Measurements from ENCODE around the gene HMCN2.
"Not testable (repeated sequence)": the region's sequence is repeated elsewhere in the genome, so short reads cannot be mapped to it uniquely, and the experiment has no call there.

HMCN2 gene

GRCh38 chr9:130264414-130265350 is 878 bp upstream of the HMCN2 start:
- no peak for DNase-seq (ENCODE audit: low spot score)

DNA sequence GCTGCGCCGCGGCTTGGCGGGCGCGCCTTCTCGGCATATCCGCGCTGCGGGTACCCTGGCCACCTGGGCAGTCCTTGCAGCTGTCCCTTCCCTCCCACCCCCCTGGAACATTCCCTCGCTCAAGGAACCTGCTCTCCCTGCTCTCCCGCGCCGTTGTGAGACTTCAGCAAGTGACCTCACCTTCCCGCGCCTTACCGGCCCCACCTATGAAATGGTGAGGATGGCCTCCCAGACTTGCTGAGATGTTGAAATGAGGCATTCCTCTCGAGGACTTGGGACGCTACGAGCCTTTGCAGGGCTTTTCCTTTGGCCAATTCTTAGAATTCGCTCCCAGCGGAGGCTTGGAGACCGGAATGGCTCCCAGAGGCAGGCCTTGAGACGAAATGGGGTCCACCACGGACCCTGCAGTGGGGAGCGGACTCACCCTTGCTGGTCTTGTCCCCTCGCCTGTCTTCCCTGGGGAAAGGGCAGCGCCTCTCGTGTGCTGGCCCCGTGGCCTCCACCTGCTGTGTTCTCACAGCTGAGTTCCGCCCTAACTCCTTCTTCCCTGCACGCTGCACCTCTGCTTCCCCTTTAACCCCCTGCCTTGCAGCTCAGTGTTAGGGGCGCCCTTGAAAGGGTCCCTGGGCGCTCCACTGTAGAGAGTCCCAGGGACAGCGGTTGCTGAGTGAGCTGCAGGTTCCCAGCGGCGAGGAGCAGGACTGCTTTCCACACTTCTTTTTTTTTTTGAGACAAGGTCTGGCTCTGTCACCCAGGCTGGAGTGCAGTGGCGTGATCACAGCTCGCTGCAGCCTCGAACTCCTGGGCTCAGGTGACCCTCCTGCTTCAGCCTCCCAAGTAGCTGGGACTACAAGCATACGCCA is 907 bp downstream of the HMCN2 start:
- no peak for DNase-seq (ENCODE audit: low spot score)

DNA sequence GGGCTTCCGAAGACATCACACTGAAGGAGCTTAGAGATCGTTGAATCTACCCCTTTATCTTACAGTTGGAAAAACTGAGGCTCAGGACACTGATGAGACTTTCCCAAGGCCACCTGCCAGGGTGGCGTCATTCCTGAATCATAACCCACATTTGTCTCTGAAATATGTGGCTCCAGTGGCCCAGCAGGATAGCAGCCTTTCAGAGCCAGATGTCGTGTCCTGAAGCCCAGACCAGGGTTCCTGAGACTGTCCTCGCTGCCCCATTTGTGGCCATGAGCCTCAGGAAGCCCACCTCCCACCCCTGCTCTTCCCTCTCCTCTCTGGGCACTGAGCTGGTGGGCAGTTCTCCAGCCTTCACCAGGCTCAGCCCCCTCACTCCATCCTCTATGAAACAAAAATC is 2.4 kb downstream of the HMCN2 start:
- no peak for DNase-seq (ENCODE audit: low spot score)

- DNase-seq (ENCODE audit: low spot score): no peak
These were observed 3.1 kb downstream of the HMCN2 start for GRCh38 chr9:130268521-130269211.

GRCh38 chr9:130271473-130271872 is 5.9 kb downstream of the HMCN2 start:
- no peak for DNase-seq (ENCODE audit: low spot score)

DNA sequence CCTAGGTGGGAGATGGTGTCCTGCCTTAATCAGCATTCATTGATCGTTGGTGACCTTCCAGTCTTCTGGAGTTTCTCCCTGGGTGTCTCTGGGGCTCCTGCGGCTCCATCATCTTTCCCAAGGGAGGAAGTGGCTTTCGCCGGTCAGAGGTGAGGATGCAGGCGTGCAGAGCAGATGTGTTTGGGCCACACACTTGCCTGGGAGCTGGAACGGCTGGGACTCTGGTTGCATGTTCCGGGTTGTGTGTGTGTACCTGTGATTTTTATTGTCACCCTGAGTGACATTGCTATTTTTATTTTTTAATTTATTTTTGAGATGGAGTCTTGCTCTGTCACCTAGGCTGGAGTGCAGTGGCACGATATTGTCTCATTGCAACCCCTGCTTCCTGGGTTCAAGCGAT is 9.6 kb downstream of the HMCN2 start:
- no peak for DNase-seq (ENCODE audit: low spot score)

- DNase-seq (ENCODE audit: low spot score): no peak
These were observed 10.6 kb downstream of the HMCN2 start for GRCh38 chr9:130276121-130276520.

DNA sequence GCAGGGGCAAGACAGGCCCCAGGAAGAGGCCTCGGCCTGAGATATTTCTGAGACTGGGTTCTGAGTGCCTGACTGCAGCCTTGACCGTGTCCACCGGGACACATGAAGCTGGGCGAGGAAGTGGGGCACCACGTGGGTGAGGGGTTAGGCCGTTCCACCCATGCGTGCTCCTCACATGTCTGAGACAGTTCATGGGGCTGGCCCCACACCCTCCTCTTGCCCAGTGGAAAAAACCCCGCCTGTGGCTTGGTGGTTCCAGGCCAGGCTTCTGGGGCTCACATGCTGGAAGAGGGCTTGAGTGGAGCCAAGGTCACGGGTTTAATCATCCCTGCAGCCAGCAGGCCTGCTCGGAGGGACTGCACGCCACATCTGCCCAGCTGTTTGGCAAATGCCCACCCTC is 11.4 kb downstream of the HMCN2 start:
- DNase-seq (ENCODE audit: low spot score): no peak

DNA sequence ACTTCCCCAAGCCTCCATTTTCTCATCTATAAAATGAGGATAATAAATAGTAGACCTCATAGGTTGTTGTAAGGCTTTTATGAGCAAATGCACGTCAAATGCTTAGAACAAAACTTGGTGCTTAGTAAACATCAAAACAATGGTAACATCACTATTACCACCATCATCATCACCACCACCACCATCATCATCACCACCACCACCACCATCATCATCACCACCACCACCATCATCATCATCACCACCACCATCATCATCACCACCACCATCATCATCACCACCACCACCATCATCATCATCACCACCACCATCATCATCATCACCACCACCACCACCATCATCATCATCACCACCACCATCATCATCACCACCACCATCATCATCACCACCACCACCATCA is 12.0 kb downstream of the HMCN2 start:
- DNase-seq (ENCODE audit: low spot score): not testable (repeated sequence)

- no peak for DNase-seq (ENCODE audit: low spot score)
These were observed 18.1 kb downstream of the HMCN2 start for GRCh38 chr9:130283539-130284248.

GRCh38 chr9:130284249-130284625 is 18.7 kb downstream of the HMCN2 start:
- no peak for DNase-seq (ENCODE audit: low spot score)

GRCh38 chr9:130284690-130285089 is 19.1 kb downstream of the HMCN2 start:
- DNase-seq (ENCODE audit: low spot score): no peak

GRCh38 chr9:130285271-130285670 is 19.7 kb downstream of the HMCN2 start:
- DNase-seq (ENCODE audit: low spot score): no peak

DNA sequence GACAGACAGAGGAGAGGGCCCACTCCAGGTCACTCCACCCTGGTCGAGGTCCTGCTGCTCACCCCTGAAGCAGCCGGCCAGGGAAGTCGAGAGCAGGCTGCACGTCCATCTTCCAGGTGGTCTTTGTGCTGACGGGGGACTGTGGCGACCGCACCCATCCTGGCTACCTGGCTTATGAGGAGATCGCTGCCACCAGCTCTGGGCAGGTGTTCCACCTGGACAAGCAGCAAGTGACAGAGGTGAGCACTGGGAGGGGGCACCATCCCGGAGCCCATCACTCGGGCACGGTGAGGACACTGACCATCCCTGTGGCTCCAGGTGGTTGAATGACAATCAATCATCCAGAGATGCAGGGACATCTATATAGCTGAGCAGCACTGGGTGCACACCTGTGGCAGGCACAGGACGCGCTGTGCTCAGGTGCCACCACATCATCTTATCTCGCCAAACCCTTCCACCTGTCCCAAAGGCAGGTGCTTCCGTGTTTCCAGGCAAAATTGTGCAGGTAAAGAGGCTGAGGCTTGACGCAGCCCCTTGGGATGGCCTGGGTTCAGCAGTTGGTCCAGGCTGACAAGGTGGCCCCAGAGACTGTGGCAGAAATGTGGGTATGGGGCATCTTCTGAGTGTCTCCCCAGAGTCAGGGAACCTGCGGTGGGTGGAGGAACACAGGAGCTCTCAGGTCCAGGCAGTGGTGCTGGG is 20.7 kb downstream of the HMCN2 start:
- no peak for DNase-seq (ENCODE audit: low spot score)

- DNase-seq (ENCODE audit: low spot score): no peak
These were observed 21.3 kb downstream of the HMCN2 start for GRCh38 chr9:130286781-130287428.

- no peak for DNase-seq (ENCODE audit: low spot score)
These were observed 22.2 kb downstream of the HMCN2 start for GRCh38 chr9:130287736-130288135.

GRCh38 chr9:130288393-130288792 is 22.8 kb downstream of the HMCN2 start:
- no peak for DNase-seq (ENCODE audit: low spot score)

DNA sequence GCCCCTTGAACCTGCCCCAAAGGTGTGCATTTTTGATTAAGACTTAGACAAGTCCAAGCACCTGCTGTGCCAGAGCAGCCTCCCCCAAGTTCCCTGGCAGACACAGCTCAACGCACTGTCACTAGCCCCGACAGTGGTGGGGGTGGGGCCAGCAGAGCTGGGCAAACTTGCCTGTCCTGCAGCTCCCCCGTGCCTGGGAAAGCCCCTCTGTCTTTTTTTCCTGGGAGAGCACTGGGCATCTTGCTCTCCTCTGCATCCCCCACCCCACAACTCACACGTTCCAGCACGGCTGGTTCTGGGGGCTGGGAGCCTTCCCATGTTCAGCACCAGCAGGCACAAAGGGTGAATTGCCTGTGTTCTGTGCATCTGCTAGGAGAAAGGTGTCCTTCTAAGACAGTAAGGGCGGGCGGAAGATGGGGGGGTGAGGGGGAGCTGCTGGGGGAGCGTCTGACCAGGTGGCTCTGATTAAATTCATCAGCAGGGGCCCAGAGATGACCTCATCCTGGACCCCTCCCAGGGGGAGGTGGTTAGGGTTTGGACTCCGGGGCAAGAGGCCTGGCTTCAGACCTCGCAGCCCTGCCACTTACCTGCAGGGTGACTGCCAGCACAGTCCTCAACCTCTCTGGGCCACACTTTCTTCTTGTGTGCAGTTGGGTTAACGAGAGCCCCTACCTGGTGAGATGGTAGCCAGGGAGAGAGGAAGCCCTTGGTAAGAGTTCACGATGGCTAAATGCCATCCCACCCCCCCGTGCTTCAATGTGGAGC is 23.5 kb downstream of the HMCN2 start:
- DNase-seq (ENCODE audit: low spot score): no peak

DNA sequence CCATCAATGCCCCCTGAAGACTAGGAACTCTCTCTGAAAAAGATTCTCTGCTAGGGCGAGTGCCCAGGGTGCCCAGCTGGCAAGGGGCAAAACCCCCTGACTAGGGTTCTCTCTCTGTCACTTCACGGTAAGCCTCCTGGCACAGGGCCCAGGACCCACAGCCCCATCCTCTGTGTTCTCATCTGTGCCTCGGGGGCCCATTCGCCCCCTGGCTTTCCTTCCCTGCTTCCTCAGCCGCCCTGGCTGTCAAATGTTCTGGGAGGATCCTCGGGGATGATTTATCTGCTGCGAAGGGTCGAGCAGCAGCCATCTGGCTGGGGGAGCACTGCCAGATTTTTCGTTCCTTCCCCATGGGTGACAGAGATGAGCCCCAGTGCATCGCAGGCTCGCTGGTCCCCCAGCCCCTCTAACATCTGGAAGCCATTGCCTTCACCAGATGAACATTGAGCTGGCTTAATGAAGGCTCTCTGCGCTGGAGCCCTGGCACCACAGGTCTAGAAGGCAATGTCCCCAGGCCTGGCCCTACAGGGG is 24.2 kb downstream of the HMCN2 start:
- DNase-seq (ENCODE audit: low spot score): no peak
